Measurements from ENCODE around the gene LRSAM1.

DNA sequence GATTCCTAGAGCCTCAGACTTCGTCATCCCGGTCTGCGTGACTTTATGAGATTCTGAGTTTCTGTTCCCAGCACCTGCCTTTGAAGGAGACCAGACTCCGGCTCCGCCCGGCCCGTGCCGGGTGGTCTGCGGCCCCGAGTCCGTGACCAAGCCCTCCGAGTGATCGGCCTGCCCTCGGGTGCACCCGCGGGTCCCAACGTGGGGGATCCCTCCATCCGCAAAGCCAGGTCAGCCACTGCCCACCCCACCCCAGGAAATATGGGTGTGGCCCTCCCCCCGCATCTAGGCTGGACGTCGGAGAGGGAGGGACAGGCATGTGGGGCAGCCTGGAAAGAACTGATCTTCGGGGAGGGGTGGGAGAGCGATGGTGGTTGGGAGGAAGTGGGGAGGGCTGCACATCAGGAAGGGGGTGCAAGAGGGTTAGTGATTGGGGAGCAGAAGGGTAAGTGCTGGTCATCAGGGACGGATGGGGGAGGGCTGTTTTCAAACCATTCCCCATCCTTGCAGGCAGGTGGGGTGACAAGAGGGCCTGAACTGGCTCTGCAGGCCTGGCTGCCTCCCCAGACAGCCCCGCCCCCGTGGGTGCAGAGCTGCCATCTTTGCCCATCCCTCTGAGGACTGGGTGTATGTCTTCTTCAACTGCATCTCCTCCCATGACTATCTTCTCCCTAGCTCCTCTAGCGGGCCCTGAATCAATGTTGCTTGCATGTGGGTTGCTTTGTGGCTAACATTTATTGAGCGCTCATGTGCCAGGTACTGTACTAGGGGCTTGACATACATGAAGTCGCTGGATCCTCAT, 747 bp downstream of the LRSAM1 start:
- TF ChIP-seq, protein P1, sequence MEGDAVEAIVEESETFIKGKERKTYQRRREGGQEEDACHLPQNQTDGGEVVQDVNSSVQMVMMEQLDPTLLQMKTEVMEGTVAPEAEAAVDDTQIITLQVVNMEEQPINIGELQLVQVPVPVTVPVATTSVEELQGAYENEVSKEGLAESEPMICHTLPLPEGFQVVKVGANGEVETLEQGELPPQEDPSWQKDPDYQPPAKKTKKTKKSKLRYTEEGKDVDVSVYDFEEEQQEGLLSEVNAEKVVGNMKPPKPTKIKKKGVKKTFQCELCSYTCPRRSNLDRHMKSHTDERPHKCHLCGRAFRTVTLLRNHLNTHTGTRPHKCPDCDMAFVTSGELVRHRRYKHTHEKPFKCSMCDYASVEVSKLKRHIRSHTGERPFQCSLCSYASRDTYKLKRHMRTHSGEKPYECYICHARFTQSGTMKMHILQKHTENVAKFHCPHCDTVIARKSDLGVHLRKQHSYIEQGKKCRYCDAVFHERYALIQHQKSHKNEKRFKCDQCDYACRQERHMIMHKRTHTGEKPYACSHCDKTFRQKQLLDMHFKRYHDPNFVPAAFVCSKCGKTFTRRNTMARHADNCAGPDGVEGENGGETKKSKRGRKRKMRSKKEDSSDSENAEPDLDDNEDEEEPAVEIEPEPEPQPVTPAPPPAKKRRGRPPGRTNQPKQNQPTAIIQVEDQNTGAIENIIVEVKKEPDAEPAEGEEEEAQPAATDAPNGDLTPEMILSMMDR (conservative IDR thresholded peaks at IDR 0.05 in 1 of 2, IDR thresholded peaks at IDR 0.05 in 1 of 2; ENCODE audit: extremely low read depth in 1 of 2, insufficient read depth in 1 of 2, low read depth in 1 of 2, low read length in 2 of 2): peak in 1 of 2 donors; percentile 19
- TF ChIP-seq EZH2 (IDR thresholded peaks at IDR 0.05; ENCODE audit: borderline replicate concordance, low read length): no peak

Measured in mammary epithelial cell (primary cell).